GM19438 (cell line): Measurements from ENCODE around the gene ANK2.
A peak's percentile ranks its signal among the peaks of the same experiment; 100 is the strongest.

ENCODE experiments used
- ATAC-seq: cut with Tn5 transposase; IDR thresholded peaks from one replicate; pipeline ENCODE4 v1.9.1; 2021; ENCODE audit warnings: low read depth; ENCODE audit not compliant: unreplicated experiment

ANK2 gene

GRCh38 chr4:113325876-113326615 is 276.6 kb downstream of the ANK2 start:
- ATAC-seq, result no peak

DNA sequence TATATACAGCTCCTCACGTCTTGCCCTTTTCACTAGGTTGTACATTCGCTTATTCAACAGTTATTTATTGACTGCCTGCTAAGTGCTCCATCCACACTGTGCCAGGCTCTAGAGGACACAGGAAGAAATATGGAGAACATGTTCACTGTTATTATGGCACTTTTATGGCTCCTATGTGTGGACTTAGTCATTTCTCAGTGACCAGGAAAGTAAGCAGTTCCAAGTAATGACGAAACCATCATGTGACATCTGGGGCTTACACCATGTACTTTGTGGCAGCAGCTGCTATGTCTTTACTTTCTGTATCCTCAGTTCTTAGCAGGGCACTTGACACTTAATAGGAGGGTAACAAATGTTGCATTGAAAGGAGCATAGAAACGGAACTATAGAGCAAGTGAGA is 278.0 kb downstream of the ANK2 start:
- no peak for ATAC-seq

DNA sequence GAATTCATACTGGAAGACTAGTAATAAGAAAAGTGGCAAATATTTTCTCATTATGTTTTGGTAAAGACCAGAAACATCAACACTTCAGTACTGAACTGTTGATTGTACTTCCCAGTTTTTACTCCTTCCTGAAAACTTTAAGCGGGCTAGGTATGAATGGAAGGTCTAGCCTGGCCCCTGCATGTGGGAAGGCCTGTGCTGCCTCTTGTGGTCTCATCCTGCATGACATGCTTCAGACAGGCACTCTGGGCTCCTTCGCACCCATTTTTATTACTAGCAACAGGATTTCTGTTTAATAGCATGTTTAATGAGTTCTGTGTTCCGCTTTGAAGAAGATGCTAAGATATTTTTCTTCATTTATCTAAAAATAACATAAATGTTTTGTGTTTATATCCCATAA is 279.1 kb downstream of the ANK2 start:
- ATAC-seq, result no peak

GRCh38 chr4:113330200-113330599 is 280.7 kb downstream of the ANK2 start:
- ATAC-seq, result no peak

DNA sequence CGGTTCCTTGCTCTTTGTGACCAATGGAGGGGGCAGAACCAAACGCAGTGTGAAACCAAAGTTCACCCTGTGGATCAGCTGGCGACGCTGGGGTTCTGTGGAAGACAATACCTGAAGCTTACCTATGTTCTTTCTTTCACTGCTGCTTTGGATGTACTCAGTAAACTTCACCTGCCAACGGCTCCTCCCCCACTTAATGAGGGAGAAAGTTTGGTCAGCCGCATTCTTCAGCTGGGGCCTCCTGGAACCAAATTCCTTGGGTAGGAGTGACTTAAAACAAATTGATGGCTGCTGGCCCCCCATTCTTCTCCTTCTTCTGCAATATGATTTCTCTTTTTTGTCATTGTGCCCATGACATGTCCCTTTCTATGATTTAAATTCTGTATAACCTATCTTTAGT is 282.4 kb downstream of the ANK2 start:
- ATAC-seq, result no peak

- no peak for ATAC-seq
Measured at GRCh38 chr4:113332701-113333100, 283.2 kb downstream of the ANK2 start.

GRCh38 chr4:113335746-113336145 is 286.3 kb downstream of the ANK2 start:
- no peak for ATAC-seq

- no peak for ATAC-seq
Measured at GRCh38 chr4:113336556-113336955, 287.1 kb downstream of the ANK2 start.

DNA sequence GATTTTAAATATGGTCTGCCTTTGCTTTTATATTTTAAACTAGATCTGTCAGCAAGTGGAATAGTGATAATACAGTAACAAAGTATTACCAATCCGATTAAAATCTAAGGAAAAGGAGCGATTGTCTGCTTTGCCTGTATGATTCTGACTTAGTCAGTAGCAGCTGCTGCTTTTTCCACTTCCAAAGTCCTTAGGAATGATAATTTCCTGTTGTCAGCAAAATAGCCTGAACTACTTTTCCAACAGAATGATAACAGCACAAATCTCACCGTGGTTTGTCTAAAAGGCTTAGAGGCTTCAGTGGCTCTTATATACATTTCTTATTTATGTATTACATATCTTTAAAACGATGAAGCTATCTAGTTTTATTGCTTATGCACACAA is 290.0 kb downstream of the ANK2 start:
- ATAC-seq, result no peak

DNA sequence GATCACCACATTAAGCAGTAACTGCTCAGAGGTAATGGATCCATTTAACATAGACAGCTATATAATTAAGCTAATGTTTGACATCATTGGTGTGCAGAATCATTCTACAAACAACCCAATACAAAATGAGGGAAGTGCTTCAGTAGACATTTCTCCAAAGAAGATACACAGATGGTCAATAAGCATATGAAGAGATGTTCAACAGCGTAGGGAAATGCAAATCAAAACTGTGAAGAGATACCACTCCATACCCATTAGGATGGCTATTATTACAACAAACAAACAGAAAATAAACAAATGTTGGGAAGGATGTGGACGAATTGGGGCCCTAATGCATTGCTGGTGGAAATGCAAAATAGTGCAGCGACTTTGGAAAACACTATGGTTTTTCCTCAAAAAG is 294.6 kb downstream of the ANK2 start:
- no peak for ATAC-seq

- ATAC-seq, result no peak
Measured at GRCh38 chr4:113347245-113347644, 297.8 kb downstream of the ANK2 start.

DNA sequence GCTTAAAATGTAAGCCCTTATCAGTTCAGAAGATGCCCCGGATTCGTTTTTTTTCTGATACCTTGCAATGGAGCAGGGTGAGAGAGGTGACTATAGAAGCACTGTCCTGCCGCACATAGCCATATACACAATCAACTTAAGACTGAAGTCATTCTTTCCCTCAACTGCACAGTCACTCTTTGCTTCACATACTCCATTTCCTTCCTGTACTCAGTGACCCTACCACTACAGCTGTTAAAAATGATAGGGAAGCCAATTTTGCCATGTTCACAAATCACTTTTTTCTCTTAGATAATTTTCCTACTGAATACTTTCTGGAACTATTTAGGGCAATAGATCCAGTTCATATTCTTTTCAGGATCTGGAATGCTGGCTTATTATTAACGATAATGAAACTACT is 300.0 kb downstream of the ANK2 start:
- ATAC-seq, result no peak

- ATAC-seq, result no peak
Measured at GRCh38 chr4:113350576-113350975, 301.1 kb downstream of the ANK2 start.

GRCh38 chr4:113355550-113356371 is 306.3 kb downstream of the ANK2 start:
- peak; percentile 98 for ATAC-seq

GRCh38 chr4:113356453-113356852 is 307.0 kb downstream of the ANK2 start:
- no peak for ATAC-seq

DNA sequence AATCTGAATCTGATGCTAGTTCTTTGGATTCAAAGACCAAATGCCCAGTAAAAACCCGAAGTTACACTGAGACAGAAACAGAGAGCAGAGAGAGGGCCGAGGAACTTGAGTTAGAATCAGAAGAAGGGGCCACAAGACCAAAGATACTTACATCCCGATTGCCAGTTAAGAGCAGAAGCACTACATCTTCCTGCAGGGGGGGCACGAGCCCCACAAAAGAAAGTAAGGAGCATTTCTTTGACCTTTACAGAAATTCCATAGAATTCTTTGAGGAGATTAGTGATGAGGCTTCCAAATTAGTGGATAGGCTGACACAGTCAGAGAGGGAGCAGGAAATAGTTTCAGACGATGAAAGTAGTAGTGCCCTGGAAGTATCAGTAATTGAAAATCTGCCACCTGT is 309.3 kb downstream of the ANK2 start:
- no peak for ATAC-seq

DNA sequence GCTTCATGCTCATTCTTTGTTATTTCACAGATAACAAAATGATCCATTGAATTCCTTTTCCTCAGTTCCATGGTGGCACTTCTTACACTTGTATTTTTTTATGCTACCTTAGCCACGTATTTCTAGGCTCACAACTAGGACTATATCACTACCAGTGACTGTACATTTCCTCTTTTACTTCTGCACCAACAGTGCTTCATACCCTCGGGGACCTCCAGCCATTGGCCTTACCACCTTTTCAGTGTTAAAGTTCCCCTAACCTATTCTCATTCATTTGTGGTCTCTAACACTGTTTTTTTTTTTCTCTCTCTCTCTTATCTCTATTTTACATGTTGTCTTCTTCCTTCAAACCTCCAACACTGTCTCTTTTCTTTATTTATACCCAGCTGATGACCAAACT is 315.9 kb downstream of the ANK2 start:
- no peak for ATAC-seq

DNA sequence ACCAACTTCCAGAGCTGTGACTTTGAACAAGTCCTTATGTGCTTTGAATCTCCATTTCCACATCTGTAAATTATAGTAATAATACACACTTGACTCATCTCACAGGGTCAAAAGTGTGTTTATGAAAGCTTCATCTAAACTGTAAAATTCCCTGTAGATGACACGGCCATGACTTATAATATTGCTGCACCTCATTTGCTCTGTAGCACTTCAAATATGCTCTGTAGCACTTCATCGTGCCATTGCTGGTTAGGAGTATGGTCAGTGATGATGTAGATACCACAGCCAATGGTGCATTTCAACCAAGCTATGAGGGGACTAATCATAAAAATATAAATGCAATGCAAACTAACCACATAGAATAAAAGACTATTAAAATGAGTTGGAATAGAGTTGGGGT is 318.6 kb downstream of the ANK2 start:
- no peak for ATAC-seq

GRCh38 chr4:113371111-113371510 is 321.7 kb downstream of the ANK2 start:
- no peak for ATAC-seq

GRCh38 chr4:113375964-113376666 is 326.7 kb downstream of the ANK2 start:
- no peak for ATAC-seq

DNA sequence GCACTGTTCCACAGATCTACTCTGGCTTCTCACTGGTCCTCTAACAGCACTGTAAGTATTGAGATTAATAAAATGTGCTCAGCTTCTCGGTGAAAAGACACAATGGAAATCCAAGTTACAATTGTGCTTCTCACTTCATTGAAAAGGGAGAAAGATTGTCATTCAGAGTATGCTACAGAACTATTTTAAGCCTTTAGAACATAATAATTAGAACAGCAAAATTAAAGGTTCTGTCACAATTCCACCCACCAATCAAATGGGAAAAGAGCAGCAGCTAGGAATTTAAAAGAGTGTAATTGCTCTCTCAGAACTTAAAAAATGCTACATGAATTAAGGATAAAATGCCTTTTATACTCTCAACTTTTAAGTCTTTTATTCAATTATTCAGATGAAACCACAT is 329.4 kb downstream of the ANK2 start:
- ATAC-seq, result no peak
